NCI-H187 treated with DMSO at 0.1 percent for 48 hours (cell line): ENCODE data around the gene APOBEC3A.
A peak's percentile ranks its signal among the peaks of the same experiment; 100 is the strongest.

ENCODE experiments used
- DNase-seq: peaks from one replicate; lab custom pipeline; 2025; lab: John Stamatoyannopoulos, UW

APOBEC3A gene

DNA sequence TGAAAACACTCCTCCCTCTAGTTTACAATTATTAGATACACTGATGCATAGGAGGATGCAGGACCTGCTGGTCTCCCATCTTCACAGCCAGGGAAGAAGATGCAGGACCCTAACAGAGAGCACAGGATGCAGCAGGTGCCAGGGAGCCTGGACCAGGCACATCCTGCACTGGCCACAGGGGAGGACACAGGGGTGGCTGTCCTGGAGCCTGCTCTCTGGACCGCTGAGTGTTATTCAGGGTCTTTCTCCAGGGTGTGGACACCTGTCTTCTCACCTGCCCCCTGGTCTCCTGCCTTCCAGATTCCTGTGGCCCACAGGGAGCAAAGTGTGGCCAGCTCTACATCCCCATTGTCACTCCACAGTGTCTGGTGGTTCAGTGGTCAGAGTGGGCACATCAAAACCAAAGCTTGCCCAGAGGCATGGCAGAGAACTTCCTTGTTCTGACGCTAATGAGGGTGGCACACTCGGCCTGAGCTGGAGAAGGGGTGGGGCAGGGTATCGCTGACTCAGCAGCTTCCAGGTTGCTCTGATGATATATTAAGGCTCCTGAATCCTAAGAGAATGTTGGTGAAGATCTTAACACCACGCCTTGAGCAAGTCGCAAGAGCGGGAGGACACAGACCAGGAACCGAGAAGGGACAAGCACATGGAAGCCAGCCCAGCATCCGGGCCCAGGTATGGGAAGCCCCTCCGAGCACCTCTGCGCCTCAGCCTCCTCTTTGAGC lies at the start of gene APOBEC3A:
Gene APOBEC3A, plus strand, starts transcription at position 564 of the 725 bp plus-strand sequence. Its CDS starts 83 bp downstream, at position 647.
- no peak for DNase-seq

DNA sequence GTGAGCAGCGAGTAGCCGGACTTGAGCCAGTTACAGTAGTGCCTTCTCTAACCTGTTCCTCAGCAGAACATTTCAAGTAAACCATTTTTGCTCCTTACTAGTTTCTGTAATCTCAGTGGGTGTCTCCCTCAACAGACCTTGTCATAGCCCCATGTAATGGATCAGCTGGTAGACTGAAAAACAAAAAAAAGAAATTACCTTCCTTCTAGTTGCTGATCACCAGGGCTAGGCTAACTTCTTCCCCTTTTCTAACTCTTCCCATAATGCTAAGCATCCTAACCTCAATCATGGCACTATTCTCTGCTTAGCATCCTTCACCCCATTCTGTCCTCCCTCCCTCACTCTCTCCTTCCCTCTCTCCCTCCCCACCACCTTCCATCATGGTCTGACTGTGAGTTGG lies 49.6 kb upstream of the APOBEC3A start:
- DNase-seq: no peak

DNA sequence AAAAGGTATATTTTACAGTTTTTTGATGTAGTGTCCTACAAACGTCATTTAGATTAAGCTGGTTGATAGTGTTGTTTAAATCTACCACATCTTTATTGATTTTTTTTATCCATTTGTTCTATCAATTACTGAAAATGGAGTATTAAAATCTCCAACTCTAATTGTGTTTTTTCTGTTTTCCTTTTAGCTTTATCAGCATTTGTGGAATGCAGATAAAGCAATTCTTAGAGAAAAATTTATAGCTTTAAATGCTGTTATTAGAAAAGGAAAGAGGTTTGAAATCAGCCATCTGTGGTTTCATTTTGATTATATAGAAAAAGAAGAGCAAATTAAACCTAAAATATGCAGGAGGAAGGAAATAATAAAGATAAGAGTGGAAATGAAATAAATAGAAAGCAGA lies 46.0 kb upstream of the APOBEC3A start:
- DNase-seq: no peak

DNA sequence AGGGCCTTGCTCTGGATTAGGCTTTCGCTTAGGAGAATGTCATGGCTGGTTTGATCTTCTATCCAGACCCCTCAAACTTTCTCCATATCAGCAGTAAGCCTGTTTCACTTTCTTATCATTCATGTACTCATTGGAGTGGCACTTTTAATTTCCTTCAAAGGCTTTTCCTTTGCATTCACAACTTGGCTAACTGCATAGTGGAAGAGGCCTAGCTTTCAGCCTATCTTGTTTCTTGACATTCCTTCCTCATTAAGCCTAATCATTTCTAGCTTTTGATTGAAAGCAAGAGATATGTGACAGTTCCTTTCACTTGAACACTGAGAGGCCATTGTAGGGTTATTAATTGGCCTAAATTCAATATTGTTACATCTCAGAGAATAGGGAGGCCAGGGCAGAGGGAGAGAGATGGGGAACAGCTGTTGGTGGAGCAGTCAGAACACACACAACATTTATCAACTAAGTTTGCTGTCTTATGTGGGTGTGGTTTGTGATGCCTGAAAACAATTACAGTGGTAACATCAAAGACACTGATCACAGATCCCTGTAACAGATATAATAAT lies 37.7 kb upstream of the APOBEC3A start:
- DNase-seq: no peak

DNA sequence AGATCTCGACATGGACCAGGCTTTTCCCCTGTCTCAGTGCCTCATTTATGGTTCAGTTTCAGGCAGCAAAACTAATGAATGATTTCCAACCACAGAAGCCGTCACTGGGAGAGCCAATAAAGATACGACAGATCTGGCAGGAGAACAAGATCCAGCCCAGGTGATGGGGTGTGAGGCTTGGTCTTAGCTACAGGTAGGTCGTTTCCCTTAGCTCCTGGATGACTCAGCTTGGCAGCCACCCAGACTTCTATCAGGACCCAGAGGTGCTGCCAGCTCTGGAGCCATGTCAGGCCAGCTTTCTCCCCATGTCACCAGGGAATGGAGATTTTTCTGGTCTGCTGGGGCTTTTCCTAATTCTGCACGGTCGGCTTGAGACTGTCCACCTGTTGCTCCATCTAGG lies 36.3 kb upstream of the APOBEC3A start:
- DNase-seq: no peak

DNA sequence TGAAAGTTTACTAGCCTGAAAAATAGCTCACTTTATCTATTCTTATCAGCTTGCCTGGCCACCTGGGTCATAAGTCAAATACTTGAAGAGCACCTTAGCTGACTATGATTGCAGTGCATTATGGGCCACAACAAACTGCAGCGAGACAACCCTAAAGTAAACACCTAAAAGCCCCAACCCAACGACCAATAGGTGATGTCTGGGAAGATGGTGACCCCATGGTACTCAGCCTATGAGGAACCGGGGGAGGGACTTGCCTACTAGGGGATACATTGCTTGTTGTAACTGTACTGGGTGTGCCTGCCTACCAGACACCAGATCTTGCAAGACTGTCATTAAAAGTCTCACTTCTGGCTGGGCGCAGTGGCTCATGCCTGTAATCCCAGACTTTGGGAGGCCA lies 35.6 kb upstream of the APOBEC3A start:
- no peak for DNase-seq

DNA sequence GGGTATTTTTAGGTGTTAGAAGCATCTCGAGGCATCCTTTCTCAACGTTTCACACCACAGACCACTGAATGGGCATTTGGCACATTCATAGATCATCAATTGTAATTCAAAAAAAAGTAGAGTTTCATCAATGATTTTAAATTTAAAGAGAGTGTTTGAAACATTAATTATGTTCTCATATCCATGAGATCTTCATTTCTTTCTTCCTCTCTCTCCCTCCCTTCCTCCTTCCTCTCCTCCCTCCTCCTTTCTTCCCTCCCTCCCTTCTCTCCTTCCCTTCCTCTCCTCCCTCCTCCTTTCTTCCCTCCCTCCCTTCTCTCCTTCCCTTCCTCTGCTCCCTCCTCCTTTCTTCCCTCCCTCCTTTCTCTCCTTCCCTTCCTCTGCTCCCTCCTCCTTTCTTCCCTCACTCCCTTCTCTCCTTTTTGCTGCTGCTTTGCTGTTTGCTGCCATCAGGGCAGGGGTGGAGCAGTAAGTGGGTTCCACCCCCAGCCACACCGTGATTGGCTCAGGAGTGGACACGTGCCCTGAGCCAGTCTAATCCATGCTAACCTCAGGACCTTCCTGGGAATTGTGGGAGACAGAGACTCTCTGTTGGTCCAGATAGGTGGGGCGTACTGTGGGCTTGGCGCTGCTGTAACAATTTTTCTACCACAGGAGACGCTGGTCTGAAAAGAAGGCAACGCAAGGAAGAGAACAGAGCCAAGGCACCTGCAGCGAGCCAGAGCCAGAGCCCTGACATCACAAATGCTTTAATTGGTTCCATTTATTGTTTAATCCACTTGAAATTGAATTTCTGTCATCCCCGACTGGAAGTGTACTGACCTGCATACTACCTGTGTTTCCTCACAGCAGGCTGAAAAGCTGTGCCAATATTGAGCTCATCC lies 33.7 kb upstream of the APOBEC3A start:
- DNase-seq: peak; percentile 51

DNA sequence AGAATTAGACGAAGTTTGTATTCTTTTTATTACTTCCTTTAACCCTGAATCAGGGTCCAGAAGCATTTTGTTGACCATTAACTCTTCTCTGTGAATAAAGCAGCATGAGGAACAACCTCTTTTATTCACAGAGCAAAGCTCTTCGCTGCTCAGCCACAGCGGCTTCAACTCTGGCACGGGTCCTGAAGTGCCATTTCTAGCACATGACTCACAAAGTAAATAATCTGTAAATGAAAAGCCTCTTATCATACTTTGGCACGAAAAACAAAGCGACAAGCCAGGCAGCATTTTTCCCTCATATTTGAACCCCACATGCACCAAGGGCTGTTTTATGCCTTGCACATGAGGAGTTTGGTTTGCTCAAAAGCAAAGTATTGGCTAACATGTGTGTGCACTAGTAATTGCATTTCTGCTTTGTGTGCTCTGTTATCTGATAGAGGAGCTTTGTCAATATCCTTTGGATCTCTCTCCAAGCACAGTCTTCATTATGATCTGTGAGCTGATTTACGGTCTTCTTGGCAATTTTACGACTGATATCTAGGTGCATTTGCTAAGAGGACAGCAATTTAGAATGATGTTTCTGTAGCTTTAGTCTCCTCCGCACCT lies 33.0 kb upstream of the APOBEC3A start:
- DNase-seq: peak; percentile 89

DNA sequence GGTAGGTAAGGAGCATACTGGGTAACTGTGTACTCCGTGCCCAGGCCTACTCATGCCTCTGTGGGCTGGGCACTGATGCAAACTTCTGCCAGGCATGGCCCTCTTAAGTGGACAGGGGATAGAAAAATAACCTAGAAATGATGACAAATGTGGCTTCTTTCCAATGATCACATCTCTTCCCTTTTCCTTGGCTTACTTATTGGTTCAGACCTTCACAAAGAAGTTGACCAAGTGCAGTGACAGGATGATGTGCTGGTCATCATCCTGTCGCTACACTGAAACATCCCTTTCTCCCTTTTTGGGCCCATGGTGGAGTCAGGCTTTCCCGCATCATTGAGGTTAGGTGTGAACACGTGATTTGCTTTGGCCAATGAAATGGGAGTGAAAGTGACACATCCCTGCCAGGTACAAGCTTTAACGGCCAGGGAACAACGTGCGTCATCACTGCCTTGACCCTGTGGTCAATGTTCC lies 31.8 kb upstream of the APOBEC3A start:
- no peak for DNase-seq

DNA sequence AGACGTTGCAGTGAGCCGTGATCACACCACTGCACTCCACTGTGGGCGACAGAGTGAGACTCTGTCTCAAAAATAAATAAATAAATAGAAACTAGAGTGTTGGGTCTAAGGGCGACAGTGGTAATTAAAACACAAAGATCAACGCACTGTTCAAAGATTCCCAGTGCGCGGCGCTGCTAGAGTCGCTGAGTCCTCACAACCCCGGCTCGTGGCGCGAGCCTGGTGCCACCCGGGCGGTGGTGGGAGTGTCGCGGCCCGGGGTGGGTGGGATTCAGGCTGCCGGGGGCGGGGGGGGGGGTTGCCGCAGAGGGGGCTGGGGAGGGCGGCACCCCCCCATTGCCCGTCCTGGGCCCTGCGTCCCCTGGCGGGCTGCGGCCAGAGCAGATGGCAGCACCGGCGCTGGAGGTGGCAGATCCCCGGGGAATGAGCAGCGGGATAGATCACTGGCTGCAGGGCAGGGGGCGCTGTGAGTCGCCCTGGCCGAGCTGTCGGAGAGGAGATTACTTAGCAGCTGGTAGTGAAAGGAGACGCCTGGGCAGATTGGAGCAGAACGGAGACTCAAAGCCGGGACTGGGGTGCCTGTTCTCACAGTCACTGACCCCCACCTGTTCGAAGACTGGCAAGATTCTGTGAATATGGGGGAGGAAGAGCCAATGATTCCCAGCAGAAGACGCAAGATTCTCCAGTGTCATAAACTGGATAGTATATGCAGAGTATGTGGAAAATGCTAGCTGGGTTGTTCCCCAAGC lies 30.2 kb upstream of the APOBEC3A start:
- no peak for DNase-seq

DNA sequence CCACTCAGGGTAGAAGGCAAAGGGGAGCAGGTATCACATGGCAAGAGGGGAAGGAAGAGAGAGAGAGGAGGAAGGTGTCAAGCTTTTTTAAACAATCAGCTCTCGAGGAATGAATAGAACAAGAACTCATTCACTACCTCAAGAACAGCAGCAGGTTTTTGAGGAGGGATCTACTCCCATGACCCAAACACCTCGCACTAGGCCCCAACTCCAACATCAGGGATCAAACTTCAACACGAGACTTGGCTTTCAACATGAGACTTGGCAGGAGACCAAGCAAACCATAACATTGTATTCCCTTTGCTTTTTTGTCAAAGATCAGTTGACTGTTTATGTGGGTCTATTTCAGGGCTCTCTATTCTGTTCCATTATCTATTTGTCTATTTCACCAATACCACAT lies 26.9 kb upstream of the APOBEC3A start:
- no peak for DNase-seq

DNA sequence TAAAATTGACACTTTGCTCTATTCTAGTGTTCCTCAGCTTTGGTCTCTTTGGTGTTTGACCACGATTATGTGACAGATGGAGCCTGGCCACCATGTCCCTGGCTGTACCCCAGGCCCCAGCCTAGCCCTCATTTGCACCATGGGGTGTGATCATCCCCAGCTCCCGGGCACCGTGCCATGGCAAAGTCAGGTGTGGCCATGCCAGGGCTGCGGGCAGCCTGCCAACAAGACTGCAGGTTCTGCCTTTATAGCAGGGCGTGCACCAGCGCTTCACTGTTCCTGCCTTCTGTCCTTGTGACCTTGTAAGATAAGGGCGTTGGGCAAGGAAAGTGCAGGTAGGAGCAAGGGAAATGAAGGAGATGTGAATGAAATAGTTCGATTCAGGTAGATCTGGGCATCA lies 22.4 kb upstream of the APOBEC3A start:
- no peak for DNase-seq

DNA sequence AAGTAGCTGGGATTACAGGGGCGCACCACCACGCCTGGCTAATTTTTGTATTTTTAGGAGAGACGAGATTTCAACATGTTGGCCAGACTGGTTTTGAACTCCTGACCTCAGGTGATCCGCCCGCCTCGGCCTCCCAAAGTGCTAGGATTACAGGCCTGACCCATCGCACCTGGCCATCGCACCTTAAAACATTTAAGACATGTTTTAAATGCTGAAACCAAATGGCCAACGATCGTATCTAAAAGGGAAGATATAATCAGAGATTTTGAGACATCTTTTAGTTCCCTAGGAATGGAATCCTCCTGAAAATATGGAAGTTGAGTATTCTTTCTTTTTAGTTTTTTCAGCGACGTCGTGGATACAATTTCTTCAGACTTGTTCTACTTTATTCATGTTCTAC lies 21.8 kb upstream of the APOBEC3A start:
- no peak for DNase-seq

DNA sequence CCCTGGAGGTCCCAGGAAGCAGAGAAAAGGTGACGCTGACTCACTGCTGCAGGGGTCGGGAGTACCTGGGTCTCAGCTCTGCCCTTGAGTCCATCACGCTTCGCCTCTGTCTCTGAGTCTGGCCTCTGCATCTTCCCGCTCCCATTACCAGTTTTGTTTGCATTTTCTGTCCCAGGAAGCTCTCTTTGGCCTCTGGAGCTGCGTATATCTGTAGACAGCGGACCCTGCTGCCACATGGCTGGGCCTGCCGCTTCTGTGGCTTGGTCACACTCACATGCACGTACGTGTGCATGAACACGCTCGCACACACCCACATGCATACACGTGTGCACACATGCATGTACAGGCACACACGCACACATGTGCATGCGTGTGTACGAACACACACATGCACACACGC lies 20.8 kb upstream of the APOBEC3A start:
- DNase-seq: no peak

DNA sequence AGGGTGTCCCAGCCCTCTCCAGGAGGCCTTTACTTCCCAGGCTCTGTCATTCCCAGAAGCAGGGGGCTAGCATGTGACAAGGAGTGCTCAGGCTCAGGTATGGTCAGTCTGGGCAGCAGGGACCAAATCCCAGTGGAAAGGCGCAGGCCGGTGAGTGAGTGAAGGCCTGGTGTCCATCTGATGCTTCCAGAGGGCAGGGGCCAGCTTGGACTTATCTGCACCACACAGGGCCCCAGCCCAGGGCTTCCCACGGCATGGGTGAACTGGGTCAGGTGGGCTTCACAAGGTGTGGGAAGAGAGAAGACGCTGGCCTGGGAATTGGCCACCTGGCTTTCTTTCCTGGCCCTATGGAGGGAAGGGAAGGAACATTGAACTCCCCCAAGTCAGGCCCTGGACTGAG lies 20.4 kb upstream of the APOBEC3A start:
- DNase-seq: no peak

DNA sequence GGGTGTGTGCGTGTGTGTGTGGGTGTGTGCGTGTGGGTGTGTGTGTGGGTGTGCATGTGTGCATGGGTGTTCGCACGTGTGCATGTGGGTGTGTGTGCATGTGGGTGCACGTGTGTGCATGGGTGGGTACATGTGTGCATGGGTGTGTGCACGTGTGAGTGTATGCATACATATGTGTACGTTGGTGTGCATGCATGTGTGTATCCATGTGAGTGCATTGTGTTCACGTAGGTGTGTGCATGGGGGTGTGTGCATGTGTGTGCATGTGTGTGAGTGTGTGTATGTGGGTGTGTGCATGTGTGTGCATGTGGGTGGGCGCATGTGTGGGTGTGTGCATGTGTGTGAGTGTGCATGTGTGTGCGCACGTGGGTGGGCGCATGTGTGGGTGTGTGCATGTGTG lies 19.9 kb upstream of the APOBEC3A start:
- DNase-seq: no peak

DNA sequence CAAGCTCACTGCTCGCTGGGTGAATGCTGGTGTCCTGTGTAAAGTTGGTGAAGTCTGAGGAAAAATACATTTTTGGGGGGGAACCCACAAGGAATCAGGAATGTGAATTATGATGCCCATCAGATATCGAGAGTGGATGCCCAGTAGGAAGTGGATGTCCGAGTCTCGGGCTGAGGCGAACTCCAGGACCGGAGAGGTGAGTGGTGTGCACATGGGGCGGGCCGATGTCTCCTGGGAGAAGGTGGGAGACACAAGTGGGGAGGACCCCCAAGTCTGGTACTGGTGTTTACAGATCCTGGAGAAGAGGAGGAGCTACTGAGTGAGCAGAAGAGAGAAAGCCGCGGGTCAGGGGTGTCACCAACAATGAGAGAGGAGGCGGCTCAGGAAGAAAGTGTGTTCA lies 19.2 kb upstream of the APOBEC3A start:
- DNase-seq: no peak

DNA sequence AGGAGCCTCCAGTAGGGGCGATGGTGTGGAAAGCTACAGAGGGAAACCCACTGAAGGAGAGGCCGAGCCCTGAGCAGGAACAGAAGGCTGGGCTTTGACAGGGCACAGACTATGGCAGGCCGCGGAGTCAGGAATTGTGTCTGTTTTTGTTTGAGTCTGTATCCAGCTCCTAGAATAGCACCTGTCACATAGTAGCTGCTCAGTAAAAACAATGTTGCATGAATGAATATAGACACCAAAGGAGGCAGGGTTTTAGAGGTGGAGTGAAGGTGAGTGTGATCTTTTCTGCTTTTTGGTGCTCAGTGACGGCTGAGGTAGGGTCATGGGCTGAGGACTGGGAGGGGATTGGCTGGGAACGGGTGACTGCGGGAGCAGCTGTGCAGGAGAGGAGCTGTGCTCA lies 18.5 kb upstream of the APOBEC3A start:
- DNase-seq: no peak

DNA sequence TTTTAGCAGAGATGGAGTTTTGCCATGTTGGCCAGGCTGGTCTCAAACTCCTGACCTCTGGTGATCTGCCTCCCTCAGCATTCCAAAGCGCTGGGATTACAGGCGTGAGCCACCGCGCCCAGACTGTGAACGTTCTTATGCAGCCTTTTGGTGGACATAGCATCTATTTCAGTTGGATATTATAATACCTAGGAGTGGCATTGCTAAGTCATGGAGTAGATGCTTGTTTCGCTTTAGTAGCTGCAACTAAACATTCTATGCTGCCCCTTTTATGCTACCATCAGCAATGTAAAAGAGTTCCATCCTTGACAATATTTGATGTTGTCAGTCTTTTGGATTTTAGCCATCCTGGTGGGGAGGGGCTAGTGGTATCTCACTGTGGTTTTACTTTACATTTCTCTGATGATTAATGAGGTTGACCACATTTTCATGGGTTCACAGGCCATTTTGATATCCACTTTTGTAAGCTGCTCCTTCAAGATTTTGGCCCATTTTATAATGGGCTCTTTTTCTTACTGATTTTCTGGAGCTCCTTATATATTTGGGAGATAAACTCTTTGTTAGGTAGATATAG lies 16.5 kb upstream of the APOBEC3A start:
- no peak for DNase-seq

DNA sequence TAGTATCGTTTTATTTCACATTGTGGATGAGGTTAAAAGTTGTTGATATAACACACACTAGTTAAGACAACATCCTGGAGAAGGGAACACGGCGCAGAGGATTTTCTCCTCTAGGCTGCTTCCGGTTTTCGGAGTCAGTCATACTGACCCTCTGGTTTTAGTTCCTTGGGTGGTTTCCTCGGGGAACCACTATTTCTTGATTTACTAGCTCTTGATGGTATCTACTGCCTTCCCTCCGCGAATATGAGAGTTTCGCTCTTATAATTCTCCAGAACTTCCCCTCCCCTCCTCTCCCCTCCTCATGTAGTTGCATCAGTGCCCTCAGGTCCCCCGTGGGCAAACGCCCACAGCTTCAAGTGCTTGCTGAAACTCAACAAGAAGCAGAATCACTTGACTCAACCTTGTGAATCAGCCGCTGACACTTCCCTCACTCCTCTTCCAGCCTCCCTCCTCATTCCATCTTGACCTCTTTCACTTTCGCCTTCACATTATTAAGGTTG lies 15.9 kb upstream of the APOBEC3A start:
- no peak for DNase-seq

DNA sequence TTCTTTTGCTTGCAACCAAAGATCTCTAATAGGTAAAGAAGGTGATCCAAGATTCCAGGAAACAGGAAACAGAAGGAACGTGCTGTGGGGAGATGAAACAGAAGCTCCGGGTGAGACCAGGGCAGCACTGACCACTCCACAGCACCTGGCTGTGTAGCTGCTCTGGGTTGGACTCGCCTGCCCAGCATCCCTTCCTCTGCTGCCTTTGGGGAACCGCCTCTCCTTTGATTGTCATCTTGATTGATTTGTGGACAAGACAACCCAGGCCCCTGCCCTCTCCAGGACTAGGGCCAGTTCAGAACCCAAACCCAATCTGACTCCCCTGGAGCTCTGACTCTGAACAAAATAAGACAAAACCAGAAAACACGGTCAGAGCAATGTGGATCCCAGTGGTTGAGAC lies 14.7 kb upstream of the APOBEC3A start:
- DNase-seq: no peak
